ENCODE measurements around the gene ZBTB7C.

DNA sequence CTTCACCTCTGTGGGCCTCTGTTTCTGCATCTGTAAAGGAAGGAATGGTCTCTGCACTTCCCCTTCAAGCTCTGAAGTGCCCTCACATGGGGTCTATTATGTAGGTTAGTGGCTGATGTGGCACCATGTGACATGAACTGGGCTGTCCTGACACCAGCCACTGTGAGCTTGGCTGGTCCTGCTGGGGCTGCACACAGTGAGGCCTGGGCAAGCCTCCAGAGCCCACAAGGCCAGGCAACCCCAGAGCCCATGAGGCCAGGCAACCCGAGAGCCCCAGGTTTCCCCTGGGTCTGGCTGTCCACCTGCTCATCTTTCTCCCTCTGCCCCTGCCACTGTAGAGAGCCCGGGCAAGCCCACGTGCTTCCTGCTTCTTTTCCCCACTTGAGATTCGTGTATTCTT is 328.6 kb downstream of the ZBTB7C start:
- TF ChIP-seq, protein P1, sequence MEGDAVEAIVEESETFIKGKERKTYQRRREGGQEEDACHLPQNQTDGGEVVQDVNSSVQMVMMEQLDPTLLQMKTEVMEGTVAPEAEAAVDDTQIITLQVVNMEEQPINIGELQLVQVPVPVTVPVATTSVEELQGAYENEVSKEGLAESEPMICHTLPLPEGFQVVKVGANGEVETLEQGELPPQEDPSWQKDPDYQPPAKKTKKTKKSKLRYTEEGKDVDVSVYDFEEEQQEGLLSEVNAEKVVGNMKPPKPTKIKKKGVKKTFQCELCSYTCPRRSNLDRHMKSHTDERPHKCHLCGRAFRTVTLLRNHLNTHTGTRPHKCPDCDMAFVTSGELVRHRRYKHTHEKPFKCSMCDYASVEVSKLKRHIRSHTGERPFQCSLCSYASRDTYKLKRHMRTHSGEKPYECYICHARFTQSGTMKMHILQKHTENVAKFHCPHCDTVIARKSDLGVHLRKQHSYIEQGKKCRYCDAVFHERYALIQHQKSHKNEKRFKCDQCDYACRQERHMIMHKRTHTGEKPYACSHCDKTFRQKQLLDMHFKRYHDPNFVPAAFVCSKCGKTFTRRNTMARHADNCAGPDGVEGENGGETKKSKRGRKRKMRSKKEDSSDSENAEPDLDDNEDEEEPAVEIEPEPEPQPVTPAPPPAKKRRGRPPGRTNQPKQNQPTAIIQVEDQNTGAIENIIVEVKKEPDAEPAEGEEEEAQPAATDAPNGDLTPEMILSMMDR (conservative IDR thresholded peaks at IDR 0.05) = no peak
- TF ChIP-seq ZFX (IDR thresholded peaks at IDR 0.05) = no peak
